HG03064 (cell line): ENCODE results near the gene ST3GAL2.
"Not testable (repeated sequence)": the region's sequence is repeated elsewhere in the genome, so short reads cannot be mapped to it uniquely, and the experiment has no call there.

ENCODE experiments used
- ATAC-seq: cut with Tn5 transposase; IDR thresholded peaks from one replicate; pipeline ENCODE4 v1.9.1; 2021; ENCODE audit warnings: low read depth; ENCODE audit not compliant: unreplicated experiment

The ST3GAL2 gene

GRCh38 chr16:70388006-70388680, 50.8 kb downstream of the ST3GAL2 start:
- ATAC-seq: no peak

- ATAC-seq: not testable (repeated sequence)
These were observed 52.5 kb downstream of the ST3GAL2 start for GRCh38 chr16:70386289-70386986.

- ATAC-seq: no peak
These were observed 55.4 kb downstream of the ST3GAL2 start for GRCh38 chr16:70383421-70383960.

- no peak for ATAC-seq
These were observed 57.1 kb downstream of the ST3GAL2 start for GRCh38 chr16:70381604-70382342.

- peak; percentile 85 for ATAC-seq
These were observed 57.8 kb downstream of the ST3GAL2 start for GRCh38 chr16:70380919-70381603.

GRCh38 chr16:70380248-70380918, 58.5 kb downstream of the ST3GAL2 start:
- ATAC-seq: peak; percentile 11

GRCh38 chr16:70378869-70379493, 59.9 kb downstream of the ST3GAL2 start:
- no peak for ATAC-seq

GRCh38 chr16:70377782-70378181, 61.1 kb downstream of the ST3GAL2 start:
- ATAC-seq: no peak

- ATAC-seq: no peak
These were observed 63.0 kb downstream of the ST3GAL2 start for GRCh38 chr16:70375636-70376611.

GRCh38 chr16:70374213-70374612, 64.7 kb downstream of the ST3GAL2 start:
- ATAC-seq: no peak

GRCh38 chr16:70372921-70373728, 65.8 kb downstream of the ST3GAL2 start:
- no peak for ATAC-seq

GRCh38 chr16:70370924-70371323, 68.0 kb downstream of the ST3GAL2 start:
- no peak for ATAC-seq

- not testable (repeated sequence) for ATAC-seq
These were observed 68.8 kb downstream of the ST3GAL2 start for GRCh38 chr16:70370145-70370544.

- no peak for ATAC-seq
These were observed 74.5 kb downstream of the ST3GAL2 start for GRCh38 chr16:70364399-70364798.

GRCh38 chr16:70359552-70359951, 79.3 kb downstream of the ST3GAL2 start:
- no peak for ATAC-seq

- ATAC-seq: no peak
These were observed 89.1 kb downstream of the ST3GAL2 start for GRCh38 chr16:70349783-70350182.

- ATAC-seq: no peak
These were observed 89.9 kb downstream of the ST3GAL2 start for GRCh38 chr16:70348991-70349390.

- no peak for ATAC-seq
These were observed 93.1 kb downstream of the ST3GAL2 start for GRCh38 chr16:70345840-70346239.
